ENCODE results near the gene MYO10. TPM values are rescaled to one million over a fixed set of nuclear protein-coding genes. Genes with fewer than 3 reads are reported as not detected.
A peak's percentile ranks its signal among the peaks of the same experiment; 100 is the strongest.

MYO10 gene
- total RNA-seq, 2 experiments from 2014 or later, result 0.03 to 1.7 TPM

DNA sequence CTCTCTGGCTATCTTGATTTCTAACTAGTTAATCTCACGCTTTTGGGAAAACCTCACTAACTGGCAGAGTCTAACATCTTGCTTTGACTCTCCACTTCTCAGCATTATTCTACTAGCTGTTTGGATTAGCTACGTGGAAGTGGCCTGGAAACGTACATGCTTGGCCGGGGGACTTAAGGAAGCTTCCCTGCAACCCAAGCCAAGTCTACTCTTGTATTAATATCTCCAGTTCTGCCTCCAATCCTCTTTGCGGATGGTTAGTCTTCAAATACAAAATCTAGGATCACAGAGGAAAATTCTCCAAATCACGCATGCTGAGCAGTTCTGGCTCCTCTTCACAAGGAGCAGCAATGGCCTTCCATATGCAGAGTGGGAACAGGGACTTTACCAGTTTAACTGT lies 267.5 kb downstream of the MYO10 start:
- H3K4me1 ChIP-seq (ENCODE audit: insufficient read depth, low read length, poor library complexity, severe bottlenecking), result no peaks in the 10 kb centered on the region
- TF ChIP-seq, protein P1, sequence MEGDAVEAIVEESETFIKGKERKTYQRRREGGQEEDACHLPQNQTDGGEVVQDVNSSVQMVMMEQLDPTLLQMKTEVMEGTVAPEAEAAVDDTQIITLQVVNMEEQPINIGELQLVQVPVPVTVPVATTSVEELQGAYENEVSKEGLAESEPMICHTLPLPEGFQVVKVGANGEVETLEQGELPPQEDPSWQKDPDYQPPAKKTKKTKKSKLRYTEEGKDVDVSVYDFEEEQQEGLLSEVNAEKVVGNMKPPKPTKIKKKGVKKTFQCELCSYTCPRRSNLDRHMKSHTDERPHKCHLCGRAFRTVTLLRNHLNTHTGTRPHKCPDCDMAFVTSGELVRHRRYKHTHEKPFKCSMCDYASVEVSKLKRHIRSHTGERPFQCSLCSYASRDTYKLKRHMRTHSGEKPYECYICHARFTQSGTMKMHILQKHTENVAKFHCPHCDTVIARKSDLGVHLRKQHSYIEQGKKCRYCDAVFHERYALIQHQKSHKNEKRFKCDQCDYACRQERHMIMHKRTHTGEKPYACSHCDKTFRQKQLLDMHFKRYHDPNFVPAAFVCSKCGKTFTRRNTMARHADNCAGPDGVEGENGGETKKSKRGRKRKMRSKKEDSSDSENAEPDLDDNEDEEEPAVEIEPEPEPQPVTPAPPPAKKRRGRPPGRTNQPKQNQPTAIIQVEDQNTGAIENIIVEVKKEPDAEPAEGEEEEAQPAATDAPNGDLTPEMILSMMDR (conservative IDR thresholded peaks at IDR 0.05; ENCODE audit: low read length), result no peak
- no peak for TF ChIP-seq EZH2phosphoT487 (IDR thresholded peaks at IDR 0.05; ENCODE audit: borderline replicate concordance, low read depth, low read length)
- intact Hi-C loops (cut with micrococcal nuclease; ENCODE audit: unreplicated experiment), result no loop called here
- CTCF ChIA-PET (ENCODE audit: unreplicated experiment), result no interaction called here
- BruUV-seq (replicated peaks), result no TSS peak
- H3K4me3 ChIP-seq (ENCODE audit: low read depth, low read length, poor library complexity, severe bottlenecking), result no peak overlapping the region
- DNase-seq (ENCODE audit: low spot score), result no peak
- H4K20me1 ChIP-seq (ENCODE audit: insufficient read depth, low read length), result no peaks in the 10 kb centered on the region
- no peak overlapping the region for H3K27ac ChIP-seq (ENCODE audit: low read depth, low read length, poor library complexity, severe bottlenecking)
- no peak overlapping the region for H3K4me2 ChIP-seq (ENCODE audit: low read length)
- H3K79me2 ChIP-seq (ENCODE audit: insufficient read depth, low read depth, low read length), result no peaks in the 10 kb centered on the region
- H2AFZ ChIP-seq (ENCODE audit: low read length), result no peak overlapping the region
- H3K36me3 ChIP-seq (ENCODE audit: insufficient read depth, low read length), result no peaks in the 10 kb centered on the region
- H3K9me3 ChIP-seq (ENCODE audit: low read length), result no peaks in the 10 kb centered on the region
- POLR2A ChIA-PET, result no interaction called here
- H3K9me2 ChIP-seq (ENCODE audit: insufficient read depth, low read length), result no peaks in the 10 kb centered on the region

DNA sequence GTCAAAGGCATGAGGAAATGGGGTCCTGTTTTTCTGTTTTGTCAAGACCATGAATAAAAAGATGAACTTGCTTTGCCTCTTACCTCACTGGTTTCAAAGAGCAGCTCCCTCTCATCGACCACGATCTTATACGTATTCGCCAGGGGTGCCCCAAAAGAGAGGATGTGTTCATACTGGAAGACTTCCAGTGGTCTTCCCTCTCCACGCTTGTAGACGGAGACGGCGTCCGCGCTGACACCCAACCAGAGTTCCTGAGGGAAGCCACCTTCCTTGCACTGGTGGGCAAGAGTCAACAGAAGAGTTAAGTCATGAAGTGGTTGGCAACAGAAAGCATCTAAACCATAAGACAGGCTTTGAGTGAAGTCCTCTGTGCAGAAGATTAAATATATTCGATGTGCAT lies 267.9 kb downstream of the MYO10 start:
- H3K4me1 ChIP-seq (ENCODE audit: insufficient read depth, low read length, poor library complexity, severe bottlenecking), result no peaks in the 10 kb centered on the region
- no TSS peak for BruUV-seq (replicated peaks)
- H2AFZ ChIP-seq (ENCODE audit: low read length), result no peak overlapping the region
- no peak for DNase-seq (ENCODE audit: low spot score)
- H3K4me2 ChIP-seq (ENCODE audit: low read length), result no peak overlapping the region
- no peaks in the 10 kb centered on the region for H3K9me3 ChIP-seq (ENCODE audit: low read length)
- no peaks in the 10 kb centered on the region for H3K79me2 ChIP-seq (ENCODE audit: insufficient read depth, low read depth, low read length)
- H3K27ac ChIP-seq (ENCODE audit: low read depth, low read length, poor library complexity, severe bottlenecking), result no peak overlapping the region
- ChIA-PET CTCF (ENCODE audit: unreplicated experiment) (no interaction called here), POLR2A (no interaction called here)
- H3K9me2 ChIP-seq (ENCODE audit: insufficient read depth, low read length), result no peaks in the 10 kb centered on the region
- no peak overlapping the region for H3K4me3 ChIP-seq (ENCODE audit: low read depth, low read length, poor library complexity, severe bottlenecking)
- no peaks in the 10 kb centered on the region for H4K20me1 ChIP-seq (ENCODE audit: insufficient read depth, low read length)
- H3K36me3 ChIP-seq (ENCODE audit: insufficient read depth, low read length), result no peaks in the 10 kb centered on the region
- TF ChIP-seq, protein P1 (conservative IDR thresholded peaks at IDR 0.05; ENCODE audit: low read length), result no peak
- no peak for TF ChIP-seq EZH2phosphoT487 (IDR thresholded peaks at IDR 0.05; ENCODE audit: borderline replicate concordance, low read depth, low read length)
- intact Hi-C loops (cut with micrococcal nuclease; ENCODE audit: unreplicated experiment), result no loop called here

- Histone ChIP-seq H3K4me2 (ENCODE audit: low read length) (no peak overlapping the region), H3K79me2 (ENCODE audit: insufficient read depth, low read depth, low read length) (no peaks in the 10 kb centered on the region), H3K27ac (ENCODE audit: low read depth, low read length, poor library complexity, severe bottlenecking) (no peak overlapping the region), H2AFZ (ENCODE audit: low read length) (no peak overlapping the region), H3K4me1 (ENCODE audit: insufficient read depth, low read length, poor library complexity, severe bottlenecking) (no peaks in the 10 kb centered on the region), H4K20me1 (ENCODE audit: insufficient read depth, low read length) (no peaks in the 10 kb centered on the region), H3K9me3 (ENCODE audit: low read length) (no peaks in the 10 kb centered on the region), H3K9me2 (ENCODE audit: insufficient read depth, low read length) (no peaks in the 10 kb centered on the region), H3K4me3 (ENCODE audit: low read depth, low read length, poor library complexity, severe bottlenecking) (no peak overlapping the region), H3K36me3 (ENCODE audit: insufficient read depth, low read length) (no peaks in the 10 kb centered on the region)
- ChIA-PET POLR2A (no interaction called here), CTCF (ENCODE audit: unreplicated experiment) (no interaction called here)
- no TSS peak for BruUV-seq (replicated peaks)
- TF ChIP-seq EZH2phosphoT487 (IDR thresholded peaks at IDR 0.05; ENCODE audit: borderline replicate concordance, low read depth, low read length), result no peak
- TF ChIP-seq, protein P1 (conservative IDR thresholded peaks at IDR 0.05; ENCODE audit: low read length), result peak; percentile 50
- intact Hi-C loops (cut with micrococcal nuclease; ENCODE audit: unreplicated experiment), result no loop called here
- no peak for DNase-seq (ENCODE audit: low spot score)
These were observed 269.1 kb downstream of the MYO10 start for GRCh38 chr5:16666883-16667398.

Measured in OCI-LY7 (cell line).